DOHH2 (cell line): ENCODE measurements around the gene PTPRH.

Experiments used
- CTCF ChIP-seq: fragments of 200-600 bp; sonication (generic); IDR thresholded peaks from one replicate; pipeline ENCODE4 v1.5.1; 2014; ENCODE audit warnings: antibody characterized with exemption, mild to moderate bottlenecking, low read depth, low read length; ENCODE audit not compliant: poor library complexity, severe bottlenecking
- EZH2phosphoT487 ChIP-seq: fragments of 200-600 bp; sonication (generic); IDR thresholded peaks from 2 replicates; pipeline ENCODE4 v1.6.1; 2017; ENCODE audit warnings: borderline replicate concordance, mild to moderate bottlenecking, antibody characterized with exemption, low read length, moderate library complexity, mixed read lengths

GRCh38 chr19:55153652-55154264 is 55.5 kb downstream of the PTPRH start:
- TF ChIP-seq CTCF (no peak), EZH2phosphoT487 (no peak)
